ENCODE measurements around the gene PGRMC1.
"Not testable (repeated sequence)": the region's sequence is repeated elsewhere in the genome, so short reads cannot be mapped to it uniquely, and the experiment has no call there.

PGRMC1 gene

DNA sequence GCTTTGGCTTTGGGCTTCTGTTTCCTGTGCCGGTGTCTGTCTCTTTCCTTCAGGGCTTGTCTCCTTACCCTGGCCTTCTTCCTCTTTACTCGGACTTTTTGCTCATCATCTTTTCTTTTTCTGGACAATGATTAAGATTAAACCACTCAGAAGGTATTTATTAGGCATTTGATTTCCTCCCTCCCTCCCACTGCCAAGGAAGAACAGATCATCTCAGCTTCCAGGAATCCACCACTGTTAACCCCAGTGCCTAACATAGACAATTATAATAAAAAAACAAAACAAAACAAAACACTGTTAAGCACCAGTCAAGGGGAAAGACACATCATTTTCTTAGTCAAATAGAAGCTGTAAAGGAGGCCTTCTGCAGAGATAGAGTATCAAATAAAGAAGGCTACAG, 16.6 kb downstream of the PGRMC1 start:
- peaks cover 0 to 5% of the 10 kb centered on the region in 2 donors for H3K4me1 ChIP-seq (ENCODE audit: control insufficient read depth in 2 of 2, insufficient read depth in 2 of 2, low read length in 2 of 2)
- no peaks in the 10 kb centered on the region for H3K36me3 ChIP-seq (ENCODE audit: control insufficient read depth in 2 of 2, insufficient read depth in 2 of 2, low read length in 2 of 2)
- no peak overlapping the region for H3K4me3 ChIP-seq (ENCODE audit: low read length in 2 of 2)
- H3K27ac ChIP-seq (ENCODE audit: low read depth in 2 of 2, low read length in 2 of 2): no peak overlapping the region
- H3K27me3 ChIP-seq (ENCODE audit: control insufficient read depth in 2 of 2, insufficient read depth in 2 of 2, low read length in 2 of 2): no peaks in the 10 kb centered on the region
- H3K9ac ChIP-seq (ENCODE audit: low read depth in 1 of 2, low read length in 2 of 2): no peak overlapping the region
- no peaks in the 10 kb centered on the region for H3K9me3 ChIP-seq (ENCODE audit: control insufficient read depth in 2 of 2, low read length in 2 of 2)

DNA sequence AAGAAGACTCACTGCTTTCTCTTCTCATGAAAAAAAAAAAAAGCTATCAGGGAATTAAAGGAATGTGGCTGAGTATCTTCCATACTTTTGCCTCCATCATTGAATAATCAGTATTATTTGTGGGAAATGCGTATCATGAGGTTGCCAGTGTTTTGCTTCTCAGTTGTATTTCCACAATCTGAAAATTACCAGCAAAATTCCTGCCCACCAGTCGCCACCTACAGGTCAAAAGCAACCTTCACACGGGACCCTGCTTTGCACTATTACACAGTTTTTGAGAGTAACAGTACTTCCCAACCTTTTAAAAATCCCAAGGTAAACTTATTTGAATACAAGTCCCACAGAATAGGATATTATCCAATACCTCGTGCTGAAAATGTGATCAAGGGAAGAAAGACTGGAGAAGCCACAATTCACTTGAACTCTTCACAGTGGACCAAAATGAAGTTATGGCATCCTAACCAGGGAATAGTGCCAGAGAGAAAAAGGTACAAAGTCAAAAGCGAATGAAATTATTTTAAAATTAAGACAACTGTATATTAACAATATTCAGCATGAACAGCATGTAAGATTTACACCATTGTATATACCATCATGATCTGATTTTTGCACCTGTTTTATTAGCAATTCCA, 30.4 kb downstream of the PGRMC1 start:
- H3K36me3 ChIP-seq (ENCODE audit: control insufficient read depth in 2 of 2, insufficient read depth in 2 of 2, low read length in 2 of 2): no peaks in the 10 kb centered on the region
- no peak overlapping the region for H3K27ac ChIP-seq (ENCODE audit: low read depth in 2 of 2, low read length in 2 of 2)
- no peaks in the 10 kb centered on the region for H3K9me3 ChIP-seq (ENCODE audit: control insufficient read depth in 2 of 2, low read length in 2 of 2)
- peaks cover 0 to 5% of the 10 kb centered on the region in 2 donors for H3K27me3 ChIP-seq (ENCODE audit: control insufficient read depth in 2 of 2, insufficient read depth in 2 of 2, low read length in 2 of 2)
- no peak overlapping the region for H3K9ac ChIP-seq (ENCODE audit: low read depth in 1 of 2, low read length in 2 of 2)
- no peaks in the 10 kb centered on the region for H3K4me1 ChIP-seq (ENCODE audit: control insufficient read depth in 2 of 2, insufficient read depth in 2 of 2, low read length in 2 of 2)
- H3K4me3 ChIP-seq (ENCODE audit: low read length in 2 of 2): no peak overlapping the region

DNA sequence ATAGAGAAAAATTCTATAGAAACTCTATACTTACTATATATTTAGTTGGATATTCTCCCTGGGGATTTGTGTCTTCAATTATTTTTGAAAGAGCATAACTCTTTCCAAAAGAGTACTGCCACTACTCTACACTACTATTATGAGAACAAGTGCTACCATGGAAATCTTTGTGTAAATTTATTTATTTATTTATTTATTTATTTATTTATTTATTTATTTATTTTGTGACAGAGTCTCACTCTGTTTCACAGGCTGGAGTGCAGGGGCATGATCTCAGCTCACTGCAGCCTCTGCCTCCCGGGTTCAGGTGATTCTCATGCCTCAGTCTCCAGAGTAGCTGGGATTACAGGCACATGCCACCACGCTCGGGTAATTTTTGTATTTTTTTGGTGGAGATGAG, 31.0 kb downstream of the PGRMC1 start:
- H3K9ac ChIP-seq (ENCODE audit: low read depth in 1 of 2, low read length in 2 of 2); H3K27ac ChIP-seq (ENCODE audit: low read depth in 2 of 2, low read length in 2 of 2); H3K36me3 ChIP-seq (ENCODE audit: control insufficient read depth in 2 of 2, insufficient read depth in 2 of 2, low read length in 2 of 2); H3K4me3 ChIP-seq (ENCODE audit: low read length in 2 of 2); H3K4me1 ChIP-seq (ENCODE audit: control insufficient read depth in 2 of 2, insufficient read depth in 2 of 2, low read length in 2 of 2); H3K9me3 ChIP-seq (ENCODE audit: control insufficient read depth in 2 of 2, low read length in 2 of 2); H3K27me3 ChIP-seq (ENCODE audit: control insufficient read depth in 2 of 2, insufficient read depth in 2 of 2, low read length in 2 of 2): not testable (repeated sequence)

DNA sequence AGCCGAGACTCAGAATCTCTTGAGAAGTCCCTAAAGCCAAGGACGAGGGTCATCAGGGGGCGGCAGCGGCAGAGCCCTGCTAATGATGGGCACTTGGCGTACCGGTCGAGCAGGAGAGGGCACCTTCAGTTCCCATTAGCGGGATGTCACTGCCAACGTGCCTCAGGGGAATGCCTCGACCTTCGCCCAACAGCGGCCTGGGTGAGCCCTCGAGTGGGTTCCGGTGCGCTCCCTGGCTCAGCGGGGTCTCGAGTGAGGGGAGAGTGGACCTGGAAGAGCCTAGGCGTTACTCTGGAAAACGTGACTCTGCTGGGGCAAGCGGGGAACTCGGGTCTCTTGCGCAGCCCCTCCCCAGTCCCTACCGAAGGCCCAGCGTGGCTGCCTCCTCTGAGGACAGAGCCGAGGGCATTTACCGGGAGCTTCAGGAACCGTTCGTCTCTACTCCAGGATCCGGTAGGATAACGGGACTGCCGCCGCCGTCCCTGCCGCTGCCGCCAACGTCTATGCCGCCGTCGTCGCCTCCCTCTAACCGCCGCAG, 36.9 kb downstream of the PGRMC1 start:
- no peak overlapping the region for H3K9ac ChIP-seq (ENCODE audit: low read depth in 1 of 2, low read length in 2 of 2)
- H3K27ac ChIP-seq (ENCODE audit: low read depth in 2 of 2, low read length in 2 of 2): no peak overlapping the region
- no peaks in the 10 kb centered on the region for H3K9me3 ChIP-seq (ENCODE audit: control insufficient read depth in 2 of 2, low read length in 2 of 2)
- peaks cover 0 to 3% of the 10 kb centered on the region in 2 donors for H3K27me3 ChIP-seq (ENCODE audit: control insufficient read depth in 2 of 2, insufficient read depth in 2 of 2, low read length in 2 of 2)
- H3K36me3 ChIP-seq (ENCODE audit: control insufficient read depth in 2 of 2, insufficient read depth in 2 of 2, low read length in 2 of 2): no peaks in the 10 kb centered on the region
- H3K4me3 ChIP-seq (ENCODE audit: low read length in 2 of 2): no peak overlapping the region
- no peaks in the 10 kb centered on the region for H3K4me1 ChIP-seq (ENCODE audit: control insufficient read depth in 2 of 2, insufficient read depth in 2 of 2, low read length in 2 of 2)

DNA sequence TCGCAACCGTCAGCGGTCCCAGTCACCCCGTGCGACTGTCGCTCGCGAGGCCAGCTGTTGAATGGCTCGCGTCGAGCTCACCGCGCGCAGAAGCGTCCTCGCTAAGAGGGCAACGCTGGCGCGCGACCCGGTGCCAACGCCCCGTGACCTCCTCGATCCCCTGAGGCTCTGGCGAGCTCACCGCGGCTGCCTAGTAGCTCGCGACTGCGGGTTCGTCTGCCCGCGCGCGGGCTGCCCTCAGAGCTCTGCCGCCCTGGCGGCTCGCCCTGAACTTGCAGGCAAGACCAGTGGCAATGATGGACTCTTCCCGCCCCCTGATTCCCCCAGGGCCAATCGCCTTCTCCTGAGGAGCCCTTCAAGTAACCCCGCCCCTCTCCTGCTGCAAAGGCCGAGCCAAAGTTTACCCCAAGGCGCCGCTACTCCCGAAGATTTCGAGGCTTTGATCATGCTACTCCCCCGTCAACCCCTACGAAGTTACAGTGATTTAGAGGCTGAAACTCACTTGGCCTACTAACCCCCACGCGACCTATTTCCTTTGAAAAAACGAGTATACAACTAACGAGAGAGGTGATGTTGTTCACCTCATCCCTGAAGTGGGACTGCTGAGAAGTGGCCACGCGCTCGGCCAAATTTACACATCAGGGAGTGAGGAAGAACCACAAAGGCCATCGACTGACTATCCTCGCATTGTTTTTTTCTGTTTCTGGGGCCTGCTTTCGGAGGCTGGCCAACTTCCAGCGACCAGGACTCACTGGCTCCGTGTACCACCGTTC, 37.5 kb downstream of the PGRMC1 start:
- Histone ChIP-seq H3K4me1 (ENCODE audit: control insufficient read depth in 2 of 2, insufficient read depth in 2 of 2, low read length in 2 of 2) (no peaks in the 10 kb centered on the region), H3K27me3 (ENCODE audit: control insufficient read depth in 2 of 2, insufficient read depth in 2 of 2, low read length in 2 of 2) (peaks cover 0 to 3% of the 10 kb centered on the region in 2 donors), H3K9me3 (ENCODE audit: control insufficient read depth in 2 of 2, low read length in 2 of 2) (no peaks in the 10 kb centered on the region), H3K9ac (ENCODE audit: low read depth in 1 of 2, low read length in 2 of 2) (no peak overlapping the region), H3K36me3 (ENCODE audit: control insufficient read depth in 2 of 2, insufficient read depth in 2 of 2, low read length in 2 of 2) (no peaks in the 10 kb centered on the region), H3K27ac (ENCODE audit: low read depth in 2 of 2, low read length in 2 of 2) (no peak overlapping the region), H3K4me3 (ENCODE audit: low read length in 2 of 2) (peak overlapping the region in 1 of 2 donors; percentile 7)

DNA sequence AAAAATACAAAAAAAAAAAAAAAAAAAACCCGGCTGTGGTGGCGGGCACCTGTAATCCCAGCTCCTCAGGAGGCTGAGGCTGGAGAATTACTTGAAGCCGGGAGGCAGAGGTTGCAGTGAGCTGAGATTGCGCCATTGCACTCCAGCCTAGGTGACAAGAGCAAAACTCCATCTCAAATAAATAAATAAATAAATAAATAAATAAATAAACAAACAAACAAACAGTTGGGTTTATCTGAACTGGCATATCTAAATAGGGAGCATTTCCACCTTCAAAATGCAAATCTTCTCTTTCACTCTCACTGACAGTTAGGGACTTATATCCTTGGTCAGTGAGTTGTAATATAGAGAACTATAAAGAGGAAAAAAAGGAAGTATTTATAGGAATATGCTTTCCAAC, 46.3 kb downstream of the PGRMC1 start:
- not testable (repeated sequence) for H3K9me3 ChIP-seq (ENCODE audit: control insufficient read depth in 2 of 2, low read length in 2 of 2); H3K27ac ChIP-seq (ENCODE audit: low read depth in 2 of 2, low read length in 2 of 2); H3K27me3 ChIP-seq (ENCODE audit: control insufficient read depth in 2 of 2, insufficient read depth in 2 of 2, low read length in 2 of 2); H3K36me3 ChIP-seq (ENCODE audit: control insufficient read depth in 2 of 2, insufficient read depth in 2 of 2, low read length in 2 of 2); H3K4me3 ChIP-seq (ENCODE audit: low read length in 2 of 2); H3K4me1 ChIP-seq (ENCODE audit: control insufficient read depth in 2 of 2, insufficient read depth in 2 of 2, low read length in 2 of 2); H3K9ac ChIP-seq (ENCODE audit: low read depth in 1 of 2, low read length in 2 of 2)

DNA sequence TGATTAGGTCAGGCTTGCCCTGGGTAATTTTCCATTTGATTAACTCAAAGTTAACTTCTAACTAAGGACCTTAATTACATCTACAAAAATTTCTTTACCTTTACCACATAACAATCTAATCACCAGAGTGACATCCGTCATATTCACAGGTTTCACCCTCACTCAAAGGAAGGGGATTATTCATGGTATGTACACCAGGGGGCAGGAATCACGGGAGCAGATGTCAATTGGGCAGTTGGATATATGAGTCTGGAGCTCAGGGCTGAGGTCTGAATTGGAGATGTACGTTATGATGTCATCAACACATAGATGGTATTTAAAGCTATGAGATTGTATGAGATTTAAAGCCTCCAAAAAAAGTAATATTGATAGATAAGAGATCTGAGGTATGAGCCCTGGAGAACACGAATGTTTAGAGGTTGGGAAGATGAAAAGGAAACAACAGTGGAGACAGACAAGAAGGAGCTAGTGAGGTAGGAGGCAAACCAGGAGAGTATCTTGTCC, 52.9 kb downstream of the PGRMC1 start:
- Histone ChIP-seq H3K27ac (ENCODE audit: low read depth in 2 of 2, low read length in 2 of 2) (no peak overlapping the region), H3K9me3 (ENCODE audit: control insufficient read depth in 2 of 2, low read length in 2 of 2) (no peaks in the 10 kb centered on the region), H3K4me3 (ENCODE audit: low read length in 2 of 2) (no peak overlapping the region), H3K27me3 (ENCODE audit: control insufficient read depth in 2 of 2, insufficient read depth in 2 of 2, low read length in 2 of 2) (no peaks in the 10 kb centered on the region), H3K4me1 (ENCODE audit: control insufficient read depth in 2 of 2, insufficient read depth in 2 of 2, low read length in 2 of 2) (no peaks in the 10 kb centered on the region), H3K9ac (ENCODE audit: low read depth in 1 of 2, low read length in 2 of 2) (no peak overlapping the region), H3K36me3 (ENCODE audit: control insufficient read depth in 2 of 2, insufficient read depth in 2 of 2, low read length in 2 of 2) (no peaks in the 10 kb centered on the region)

DNA sequence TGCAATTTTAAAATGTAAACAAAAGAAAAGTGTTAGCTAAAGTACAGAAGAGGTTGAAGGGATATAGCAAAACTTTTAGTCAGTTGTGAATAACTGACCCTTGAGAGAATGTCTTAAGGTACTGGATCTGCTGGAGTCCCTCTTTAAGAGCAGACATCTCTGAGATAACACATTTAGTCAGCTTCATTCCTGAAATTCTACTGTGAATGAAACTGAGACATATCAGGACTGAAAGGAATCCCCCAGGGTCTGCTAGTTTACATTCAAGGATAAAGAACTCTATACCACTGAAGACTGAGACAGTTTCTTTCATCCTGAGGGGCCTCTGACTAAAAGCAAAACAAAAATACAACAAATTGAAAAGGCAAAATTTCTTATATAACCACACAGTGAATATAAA, 54.4 kb downstream of the PGRMC1 start:
- no peak overlapping the region for H3K4me3 ChIP-seq (ENCODE audit: low read length in 2 of 2)
- no peaks in the 10 kb centered on the region for H3K9me3 ChIP-seq (ENCODE audit: control insufficient read depth in 2 of 2, low read length in 2 of 2)
- H3K27me3 ChIP-seq (ENCODE audit: control insufficient read depth in 2 of 2, insufficient read depth in 2 of 2, low read length in 2 of 2): no peaks in the 10 kb centered on the region

DNA sequence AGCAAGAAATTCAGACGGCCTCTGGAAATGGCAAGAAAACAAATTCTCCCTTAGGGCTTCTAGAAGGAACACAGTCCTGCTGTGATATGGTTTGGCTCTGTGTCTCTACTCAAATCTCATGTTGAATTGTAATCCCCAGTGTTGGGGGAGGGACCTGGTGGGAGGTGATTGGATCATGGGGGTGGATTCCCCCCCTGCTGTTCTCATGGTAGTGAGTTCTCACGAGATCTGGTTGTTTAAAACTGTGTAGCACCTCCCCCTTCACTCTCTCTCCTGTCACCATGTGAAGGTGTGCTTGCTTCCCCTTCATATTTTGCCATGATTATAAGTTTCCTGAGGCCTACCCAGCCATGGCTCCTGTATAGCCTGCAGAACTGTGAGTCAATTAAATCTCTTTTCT, 55.2 kb downstream of the PGRMC1 start:
- H3K9ac ChIP-seq (ENCODE audit: low read depth in 1 of 2, low read length in 2 of 2); H3K36me3 ChIP-seq (ENCODE audit: control insufficient read depth in 2 of 2, insufficient read depth in 2 of 2, low read length in 2 of 2); H3K27ac ChIP-seq (ENCODE audit: low read depth in 2 of 2, low read length in 2 of 2); H3K9me3 ChIP-seq (ENCODE audit: control insufficient read depth in 2 of 2, low read length in 2 of 2); H3K4me3 ChIP-seq (ENCODE audit: low read length in 2 of 2); H3K4me1 ChIP-seq (ENCODE audit: control insufficient read depth in 2 of 2, insufficient read depth in 2 of 2, low read length in 2 of 2); H3K27me3 ChIP-seq (ENCODE audit: control insufficient read depth in 2 of 2, insufficient read depth in 2 of 2, low read length in 2 of 2): not testable (repeated sequence)

More for the DNA sequence above, 54.4 kb downstream of the PGRMC1 start:
- Histone ChIP-seq H3K36me3 (ENCODE audit: control insufficient read depth in 2 of 2, insufficient read depth in 2 of 2, low read length in 2 of 2) (no peaks in the 10 kb centered on the region), H3K27ac (ENCODE audit: low read depth in 2 of 2, low read length in 2 of 2) (no peak overlapping the region), H3K9ac (ENCODE audit: low read depth in 1 of 2, low read length in 2 of 2) (no peak overlapping the region), H3K4me1 (ENCODE audit: control insufficient read depth in 2 of 2, insufficient read depth in 2 of 2, low read length in 2 of 2) (no peaks in the 10 kb centered on the region)

DNA sequence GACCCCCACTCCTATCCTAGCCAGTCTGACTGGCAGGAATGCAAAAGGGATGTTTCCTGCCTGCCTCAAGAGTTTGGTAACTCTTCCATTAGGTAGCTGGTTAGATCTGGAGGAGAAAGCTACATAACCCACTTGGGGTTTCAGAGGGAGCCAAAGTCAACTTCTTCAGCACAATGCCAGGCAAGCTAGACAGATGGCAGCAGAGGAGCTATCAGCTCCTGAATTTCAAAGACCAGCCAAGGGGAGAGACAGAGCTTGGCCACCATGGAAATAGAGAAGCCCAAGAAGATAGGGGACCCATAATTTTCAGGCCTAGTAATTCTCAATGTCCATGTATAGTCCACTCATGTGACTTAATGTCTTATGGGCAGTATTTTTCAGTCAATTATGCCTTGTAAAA, 56.4 kb downstream of the PGRMC1 start:
- no peak overlapping the region for H3K27ac ChIP-seq (ENCODE audit: low read depth in 2 of 2, low read length in 2 of 2)
- no peaks in the 10 kb centered on the region for H3K9me3 ChIP-seq (ENCODE audit: control insufficient read depth in 2 of 2, low read length in 2 of 2)
- H3K27me3 ChIP-seq (ENCODE audit: control insufficient read depth in 2 of 2, insufficient read depth in 2 of 2, low read length in 2 of 2): no peaks in the 10 kb centered on the region
- no peaks in the 10 kb centered on the region for H3K4me1 ChIP-seq (ENCODE audit: control insufficient read depth in 2 of 2, insufficient read depth in 2 of 2, low read length in 2 of 2)
- no peak overlapping the region for H3K9ac ChIP-seq (ENCODE audit: low read depth in 1 of 2, low read length in 2 of 2)
- H3K36me3 ChIP-seq (ENCODE audit: control insufficient read depth in 2 of 2, insufficient read depth in 2 of 2, low read length in 2 of 2): no peaks in the 10 kb centered on the region
- H3K4me3 ChIP-seq (ENCODE audit: low read length in 2 of 2): no peak overlapping the region
